Left forelimb (tissue), 1 donor: Measurements from ENCODE around the gene UPP1.
"Not testable (repeated sequence)": the region's sequence is repeated elsewhere in the genome, so short reads cannot be mapped to it uniquely, and the experiment has no call there.

Experiments used
- DNase-seq: peaks from one replicate; pipeline ENCODE4 v3.0.0-alpha.2; 2018; ENCODE audit warnings: low spot score

The UPP1 gene

DNA sequence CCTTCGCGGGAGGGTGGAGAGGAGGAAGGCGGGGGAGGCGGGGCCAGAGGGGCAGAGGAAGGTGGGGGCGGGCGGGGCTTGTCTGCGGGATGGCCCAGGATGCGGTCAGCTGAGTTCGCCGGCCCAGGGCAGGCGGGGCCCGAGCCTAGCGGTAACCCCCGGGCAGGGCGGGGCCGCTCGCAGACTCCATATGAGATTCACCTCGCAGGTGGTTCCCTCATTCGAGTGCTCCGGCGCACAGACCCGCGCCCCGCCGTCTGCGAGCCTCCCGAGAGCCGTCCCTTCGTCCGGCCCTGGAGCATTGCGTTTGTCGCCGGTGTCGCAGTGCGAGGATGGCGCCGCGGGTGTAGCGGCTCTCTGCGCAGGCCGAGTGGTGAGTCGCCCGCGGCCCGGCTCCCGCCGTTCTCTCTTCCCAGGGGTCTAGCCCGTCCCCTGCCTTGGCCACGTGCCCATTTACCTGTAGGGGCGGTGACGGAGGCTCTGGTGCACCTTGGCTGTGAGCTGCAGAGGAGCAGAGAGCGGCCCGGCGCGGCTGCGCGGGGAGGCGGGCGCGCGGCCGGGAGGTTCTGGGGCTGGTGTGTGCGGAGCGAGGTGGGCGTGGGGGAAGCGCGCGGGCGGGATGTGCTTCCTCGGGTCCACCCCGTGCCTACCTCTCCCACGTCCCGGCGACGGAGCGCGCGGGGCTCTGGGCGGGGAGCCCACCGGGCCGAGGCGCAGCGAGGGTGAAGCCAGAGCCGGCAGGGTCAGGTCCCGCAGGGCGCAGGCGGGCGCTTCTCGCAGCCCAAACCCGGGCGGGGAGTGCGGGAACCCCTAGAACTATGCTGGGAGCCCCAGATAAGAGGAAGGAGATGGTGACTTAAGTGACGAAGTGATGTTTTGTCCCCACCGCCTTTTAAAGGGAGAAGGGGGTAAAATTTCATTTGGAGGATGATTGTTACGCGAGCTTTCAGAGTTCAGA is at the start of gene UPP1:
TSS of gene UPP1 (plus strand) at position 220 of the 958 bp plus-strand sequence. CDS start 5,519 bp downstream, outside the sequence.
- DNase-seq: no peak

- no peak for DNase-seq
Observed at GRCh38 chr7:48040944-48041652, 48.0 kb upstream of the UPP1 start.

GRCh38 chr7:48041653-48041970 is 47.5 kb upstream of the UPP1 start:
- DNase-seq: no peak

- DNase-seq: no peak
Observed at GRCh38 chr7:48042216-48042615, 46.8 kb upstream of the UPP1 start.

DNA sequence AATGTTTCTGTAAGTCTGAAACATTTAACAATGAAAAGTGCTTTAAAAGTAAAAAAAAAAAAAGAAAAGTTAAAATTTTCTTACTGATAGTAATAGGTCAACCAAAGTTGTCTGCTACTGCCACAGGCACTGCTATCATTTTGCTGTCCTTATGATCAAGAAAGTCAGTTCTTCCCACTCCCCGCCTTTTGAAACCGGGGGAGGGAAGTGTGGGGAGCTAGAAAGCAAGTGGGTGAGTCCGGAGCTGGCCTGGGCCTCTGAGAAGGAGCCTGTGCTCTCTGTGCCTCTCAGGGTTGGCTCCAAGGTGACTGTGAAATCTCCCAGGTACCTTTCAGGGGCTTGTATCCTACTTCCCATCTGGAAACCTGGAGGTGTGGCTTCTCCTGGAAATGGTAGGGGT is 46.4 kb upstream of the UPP1 start:
- DNase-seq: no peak

- DNase-seq: no peak
Observed at GRCh38 chr7:48045195-48045765, 43.8 kb upstream of the UPP1 start.

DNA sequence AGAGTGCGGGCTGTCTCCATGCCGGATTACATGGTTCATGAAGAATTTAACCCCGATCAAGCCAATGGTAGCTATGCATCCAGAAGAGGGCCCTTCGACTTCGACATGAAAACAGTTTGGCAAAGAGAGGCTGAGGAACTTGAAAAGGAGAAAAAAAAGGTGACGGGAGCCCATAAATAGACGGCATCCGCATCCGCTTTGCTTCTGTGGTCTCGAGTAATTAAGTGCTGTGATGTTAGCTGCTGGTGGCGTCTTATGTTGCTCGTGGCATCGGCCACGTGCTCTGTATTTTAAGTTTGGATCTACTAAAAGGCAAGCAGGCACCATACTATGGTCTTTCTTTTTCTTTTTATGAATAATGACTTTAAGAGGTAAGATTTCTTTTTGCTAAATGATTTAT is 42.6 kb upstream of the UPP1 start:
- no peak for DNase-seq

- DNase-seq: no peak
Observed at GRCh38 chr7:48048113-48048512, 41.0 kb upstream of the UPP1 start.

- no peak for DNase-seq
Observed at GRCh38 chr7:48049850-48050249, 39.2 kb upstream of the UPP1 start.

GRCh38 chr7:48052748-48053147 is 36.3 kb upstream of the UPP1 start:
- DNase-seq: no peak

GRCh38 chr7:48053736-48054135 is 35.3 kb upstream of the UPP1 start:
- no peak for DNase-seq

- DNase-seq: no peak
Observed at GRCh38 chr7:48058990-48059389, 30.1 kb upstream of the UPP1 start.

DNA sequence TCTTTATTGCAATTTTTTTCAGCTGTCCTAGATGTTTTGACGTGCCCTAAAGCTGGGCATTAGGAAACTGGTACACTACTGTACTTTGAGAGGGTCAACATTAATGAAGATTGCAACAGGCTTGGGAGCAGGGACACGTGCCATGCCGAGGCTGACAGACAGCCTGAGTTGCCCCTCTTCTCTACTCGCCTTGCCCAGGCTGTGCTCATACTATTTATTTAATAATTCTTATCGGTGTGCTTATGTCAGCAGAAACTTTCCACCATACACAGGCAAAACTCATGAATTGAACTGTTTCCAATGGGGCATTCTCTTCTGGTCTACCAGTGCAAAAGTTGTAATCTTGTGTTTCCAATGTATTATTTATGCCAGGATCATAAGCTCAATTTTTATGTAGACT is 29.4 kb upstream of the UPP1 start:
- DNase-seq: no peak

DNA sequence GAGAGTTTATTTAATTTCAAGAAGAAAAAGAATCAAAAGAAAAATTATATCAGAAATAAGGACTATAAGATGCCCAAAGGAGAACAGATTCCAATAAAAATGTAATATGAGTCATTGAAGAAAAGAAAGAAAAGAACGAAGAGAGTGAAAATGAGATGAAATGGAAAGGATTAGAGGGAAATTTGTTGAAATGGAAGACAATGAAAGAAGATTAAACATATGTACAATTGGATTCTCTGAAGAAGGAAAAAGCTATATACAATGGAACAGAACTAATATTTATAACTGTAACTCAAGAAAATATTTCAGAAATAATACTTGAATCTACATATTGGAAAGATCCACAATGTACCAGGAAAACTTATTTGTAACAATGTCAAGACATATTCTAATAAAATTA is 25.1 kb upstream of the UPP1 start:
- no peak for DNase-seq

GRCh38 chr7:48067475-48067874 is 21.6 kb upstream of the UPP1 start:
- no peak for DNase-seq

GRCh38 chr7:48074204-48074654 is 14.8 kb upstream of the UPP1 start:
- no peak for DNase-seq

DNA sequence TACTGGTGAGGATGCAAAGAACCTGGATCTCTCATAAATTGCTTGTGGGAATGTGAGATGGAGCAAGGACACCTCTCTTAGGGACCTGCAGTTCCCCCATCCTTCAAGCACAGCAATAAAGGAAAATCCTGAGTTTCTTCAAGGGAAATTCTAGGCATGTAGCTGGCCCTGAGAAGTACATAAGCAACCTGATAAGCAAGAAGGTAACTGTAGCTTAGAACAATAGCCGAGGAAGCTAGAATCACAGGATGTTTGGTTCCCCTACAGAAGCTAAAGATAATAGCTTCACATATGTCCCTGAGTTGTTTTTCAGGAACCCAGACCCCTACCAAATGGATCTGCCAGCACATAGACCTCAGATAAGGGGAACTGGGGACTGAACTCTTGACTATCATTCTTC is 11.6 kb upstream of the UPP1 start:
- no peak for DNase-seq

GRCh38 chr7:48078470-48078869 is 10.6 kb upstream of the UPP1 start:
- DNase-seq: no peak

DNA sequence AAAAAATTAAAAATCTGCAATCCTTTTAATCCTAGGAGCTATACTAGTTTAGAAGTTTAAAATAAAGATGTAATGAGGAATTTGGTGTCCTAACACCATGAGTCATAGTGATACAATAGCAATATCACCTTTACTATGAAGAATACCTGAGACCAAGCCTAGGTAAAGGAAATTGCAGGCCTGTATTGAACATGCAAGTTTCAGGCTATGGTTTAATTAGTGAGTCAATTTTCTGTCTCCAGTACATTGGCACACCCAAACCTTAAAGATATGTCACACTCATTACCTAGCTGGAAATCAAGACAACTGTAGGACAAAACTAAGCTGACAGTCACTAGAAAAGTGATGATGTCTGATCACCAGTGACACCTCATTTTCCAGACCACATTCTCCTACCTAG is 6.7 kb upstream of the UPP1 start:
- DNase-seq: not testable (repeated sequence)

GRCh38 chr7:48083114-48083830 is 5.8 kb upstream of the UPP1 start:
- DNase-seq: no peak

GRCh38 chr7:48084727-48085432 is 4.2 kb upstream of the UPP1 start:
- no peak for DNase-seq

- DNase-seq: no peak
Observed at GRCh38 chr7:48085433-48085791, 3.7 kb upstream of the UPP1 start.
